Neural cell (in vitro differentiated cells): ENCODE data around the gene SOX5. TPM values are rescaled to one million over a fixed set of nuclear protein-coding genes. Genes with fewer than 3 reads are reported as not detected.

Source experiments
- H2AFZ ChIP-seq: fragments of 200-600, 300-800 bp; sonication (generic), shearing (Covaris generic); 2 replicates; pipeline ENCODE4 v1.6.0; 2014; ENCODE audit warnings: low read depth, mild to moderate bottlenecking, antibody characterized with exemption, low read length, moderate library complexity
- H3F3A ChIP-seq: fragments of 200-600 bp; shearing (Covaris generic); 2 replicates; pipeline ENCODE4 v1.6.1; 2016; ENCODE audit warnings: mild to moderate bottlenecking, moderate library complexity, mixed read lengths, antibody characterized with exemption, low read length; ENCODE audit not compliant: insufficient read depth, poor library complexity, severe bottlenecking
- H3K27ac ChIP-seq: fragments of 200-600, 300-800 bp; sonication (generic), shearing (Covaris generic); 2 replicates; pipeline ENCODE4 v1.5.1; 2014; ENCODE audit warnings: mild to moderate bottlenecking, low read length, moderate library complexity
- H3K27me3 ChIP-seq: fragments of 300-800, 200-600 bp; sonication (generic), shearing (Covaris generic); 2 replicates; pipeline ENCODE4 v1.6.0; 2014; ENCODE audit warnings: mild to moderate bottlenecking, low read depth, low read length, moderate library complexity; ENCODE audit not compliant: insufficient read depth
- H3K36me3 ChIP-seq: fragments of 300-800, 200-600 bp; sonication (generic), shearing (Covaris generic); 2 replicates; pipeline ENCODE4 v1.5.1; 2014; ENCODE audit warnings: mild to moderate bottlenecking, antibody characterized with exemption, low read length, moderate library complexity; ENCODE audit not compliant: insufficient read depth
- H3K4me2 ChIP-seq: fragments of 300-800, 200-600 bp; sonication (generic), shearing (Covaris generic); 2 replicates; pipeline ENCODE4 v1.6.0; 2014; ENCODE audit warnings: mild to moderate bottlenecking, low read length
- H3K4me3 ChIP-seq: fragments of 300-800, 200-600 bp; sonication (generic), shearing (Covaris generic); 2 replicates; pipeline ENCODE4 v1.5.1; 2014; ENCODE audit warnings: mild to moderate bottlenecking, low read length, moderate library complexity
- H3K79me2 ChIP-seq: fragments of 200-600 bp; shearing (Covaris generic); replicated peaks from 2 replicates; pipeline ENCODE4 v1.6.0; 2014; ENCODE audit warnings: mild to moderate bottlenecking, low read length, moderate library complexity; ENCODE audit not compliant: insufficient read depth
- H3K9ac ChIP-seq: fragments of 300-800, 200-600 bp; sonication (generic), shearing (Covaris generic); 2 replicates; pipeline ENCODE4 v1.6.1; 2016; ENCODE audit warnings: mild to moderate bottlenecking, low read length, mixed read lengths
- H3K9me2 ChIP-seq: fragments of 200-600 bp; shearing (Covaris generic); 2 replicates; pipeline ENCODE4 v1.6.1; 2016; ENCODE audit warnings: mild to moderate bottlenecking, low read length, mixed read lengths; ENCODE audit not compliant: insufficient read depth
- H3K9me3 ChIP-seq: fragments of 200-600, 300-800 bp; sonication (generic), shearing (Covaris generic); 2 replicates; pipeline ENCODE4 v1.6.1; 2016; ENCODE audit warnings: mild to moderate bottlenecking, mixed run types, low read length, moderate library complexity, mixed read lengths
- H4K20me1 ChIP-seq: fragments of 200-600 bp; shearing (Covaris generic); 2 replicates; pipeline ENCODE4 v1.6.1; 2016; ENCODE audit warnings: mild to moderate bottlenecking, mixed run types; ENCODE audit not compliant: insufficient read depth
- CTCF ChIP-seq: fragments of 450-650 bp; IDR thresholded peaks from 2 replicates; pipeline ENCODE4 v1.5.1; 2014; ENCODE audit warnings: antibody characterized with exemption, mild to moderate bottlenecking, moderate library complexity; ENCODE audit not compliant: poor library complexity, severe bottlenecking
- EP300 ChIP-seq: fragments of 450-650 bp; conservative IDR thresholded peaks from 2 replicates; pipeline ENCODE4 v1.6.1; 2014; ENCODE audit warnings: antibody characterized with exemption, mild to moderate bottlenecking, moderate library complexity; ENCODE audit not compliant: poor library complexity, severe bottlenecking
- EZH2 ChIP-seq: fragments of 200-600, 300-800 bp; shearing (Covaris generic), sonication (generic); IDR thresholded peaks from 2 replicates; pipeline ENCODE4 v1.6.1; 2014; ENCODE audit warnings: antibody characterized with exemption, low read length, borderline replicate concordance, mild to moderate bottlenecking; ENCODE audit not compliant: insufficient read depth, poor library complexity, severe bottlenecking
- MXI1 ChIP-seq: fragments of 450-650 bp; conservative IDR thresholded peaks from 2 replicates; pipeline ENCODE4 v1.6.1; 2014; ENCODE audit warnings: antibody characterized with exemption, mild to moderate bottlenecking; ENCODE audit not compliant: poor library complexity, severe bottlenecking
- POLR2AphosphoS5 ChIP-seq: IDR thresholded peaks from 2 replicates; pipeline ENCODE4 v1.6.1; 2012
- RAD21 ChIP-seq: fragments of 450-650 bp; conservative IDR thresholded peaks from 2 replicates; pipeline ENCODE4 v1.6.1; 2014; ENCODE audit warnings: antibody characterized with exemption, mild to moderate bottlenecking, moderate library complexity
- REST ChIP-seq: IDR thresholded peaks from 2 replicates; pipeline ENCODE4 v1.6.1; 2012; ENCODE audit warnings: borderline replicate concordance
- SMC3 ChIP-seq: fragments of 450-650 bp; conservative IDR thresholded peaks from 2 replicates; pipeline ENCODE4 v1.6.1; 2014; ENCODE audit warnings: antibody characterized with exemption, mild to moderate bottlenecking, moderate library complexity; ENCODE audit not compliant: poor library complexity
- TAF1 ChIP-seq: IDR thresholded peaks from 2 replicates; pipeline ENCODE4 v1.6.1; 2012; ENCODE audit warnings: low read depth
- polyA plus RNA-seq: library from polyadenylated mRNA; depleted of rRNA; stranded (reverse); fragments of >200 nt; gene quantifications from 2 replicates; pipeline ENCODE4 v1.2.3, GENCODE V29; 2014

SOX5 gene
- polyA plus RNA-seq, 1 donor from 2014 or later = 1.8 TPM

- Histone ChIP-seq H3F3A (no peaks in the 10 kb centered on the region), H3K79me2 (peaks cover 5% of the 10 kb centered on the region), H3K4me2 (no peak overlapping the region), H3K4me3 (no peak overlapping the region), H3K9ac (no peak overlapping the region), H3K27me3 (no peaks in the 10 kb centered on the region), H3K27ac (no peak overlapping the region), H3K9me2 (no peaks in the 10 kb centered on the region), H3K9me3 (no peaks in the 10 kb centered on the region), H2AFZ (no peak overlapping the region), H4K20me1 (no peaks in the 10 kb centered on the region), H3K36me3 (no peaks in the 10 kb centered on the region)
- TF ChIP-seq POLR2AphosphoS5 = no peak
- TF ChIP-seq EP300 = peak; percentile 33
These were observed 244.2 kb downstream of the SOX5 start for GRCh38 chr12:23704992-23705943.

GRCh38 chr12:23703051-23703450 lies 246.4 kb downstream of the SOX5 start:
- Histone ChIP-seq H3K9me2 (no peaks in the 10 kb centered on the region), H4K20me1 (no peaks in the 10 kb centered on the region), H3K9ac (no peak overlapping the region), H3K4me2 (no peak overlapping the region), H3K4me3 (no peak overlapping the region), H3K27ac (no peak overlapping the region), H2AFZ (no peak overlapping the region), H3K9me3 (no peaks in the 10 kb centered on the region), H3K79me2 (no peaks in the 10 kb centered on the region), H3F3A (no peaks in the 10 kb centered on the region), H3K27me3 (no peaks in the 10 kb centered on the region), H3K36me3 (no peaks in the 10 kb centered on the region)
- no peak for TF ChIP-seq REST
- no peak for TF ChIP-seq CTCF
- no peak for TF ChIP-seq POLR2AphosphoS5
- TF ChIP-seq MXI1 = no peak
- TF ChIP-seq EP300 = no peak
- no peak for TF ChIP-seq EZH2
- no peak for TF ChIP-seq RAD21
- TF ChIP-seq SMC3 = no peak
- no peak for TF ChIP-seq TAF1
